Cardiac ventricle fibroblast (primary cell): ENCODE measurements around the gene RPL10. TPM values are rescaled to one million over a fixed set of nuclear protein-coding genes. Genes with fewer than 3 reads are reported as not detected.

Experiments used
- total RNA-seq: library from RNA; depleted of rRNA; stranded (reverse); fragments of >200 nt; gene quantifications from 2 replicates; pipeline ENCODE4 v1.2.3, GENCODE V29; 2015

The RPL10 gene
- 7,807 and 8,845 TPM in 2 replicates for total RNA-seq

DNA sequence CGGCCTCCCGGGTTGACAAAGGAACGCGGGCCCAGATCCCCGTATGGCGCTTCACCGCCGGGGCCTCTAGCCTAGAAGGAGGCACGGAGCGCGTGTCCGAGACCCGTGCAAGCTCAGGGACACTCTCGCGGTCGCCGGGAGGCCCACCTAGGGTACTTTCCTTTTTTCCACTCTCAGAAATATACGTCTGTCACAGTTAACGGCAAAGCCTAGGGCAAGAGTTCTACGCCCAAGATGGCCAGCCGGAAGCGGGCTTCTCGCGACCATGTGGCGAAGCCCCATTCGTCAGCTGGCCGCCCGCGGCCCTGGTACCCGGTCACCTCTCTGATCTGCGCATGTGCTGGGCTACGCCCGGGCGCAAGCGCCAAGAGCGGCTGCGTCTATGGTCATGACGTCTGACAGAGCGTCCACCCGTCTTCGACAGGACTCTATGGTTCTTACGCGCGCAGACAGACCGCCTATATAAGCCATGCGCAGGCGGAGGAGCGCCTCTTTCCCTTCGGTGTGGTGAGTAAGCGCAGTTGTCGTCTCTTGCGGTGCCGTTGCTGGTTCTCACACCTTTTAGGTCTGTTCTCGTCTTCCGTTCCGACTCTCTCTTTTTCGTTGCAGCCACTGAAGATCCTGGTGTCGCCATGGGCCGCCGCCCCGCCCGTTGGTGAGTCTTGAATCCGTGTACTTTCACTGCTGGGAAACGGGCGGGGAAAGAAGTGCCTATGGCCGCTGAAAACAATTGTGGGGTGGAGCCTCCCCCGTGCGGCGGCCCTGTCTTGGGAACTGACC, at the start of gene RPL10:
RPL10 (plus strand) TSS at position 490 of the 780 bp plus-strand sequence; CDS start at position 633, 143 bp downstream.

DNA sequence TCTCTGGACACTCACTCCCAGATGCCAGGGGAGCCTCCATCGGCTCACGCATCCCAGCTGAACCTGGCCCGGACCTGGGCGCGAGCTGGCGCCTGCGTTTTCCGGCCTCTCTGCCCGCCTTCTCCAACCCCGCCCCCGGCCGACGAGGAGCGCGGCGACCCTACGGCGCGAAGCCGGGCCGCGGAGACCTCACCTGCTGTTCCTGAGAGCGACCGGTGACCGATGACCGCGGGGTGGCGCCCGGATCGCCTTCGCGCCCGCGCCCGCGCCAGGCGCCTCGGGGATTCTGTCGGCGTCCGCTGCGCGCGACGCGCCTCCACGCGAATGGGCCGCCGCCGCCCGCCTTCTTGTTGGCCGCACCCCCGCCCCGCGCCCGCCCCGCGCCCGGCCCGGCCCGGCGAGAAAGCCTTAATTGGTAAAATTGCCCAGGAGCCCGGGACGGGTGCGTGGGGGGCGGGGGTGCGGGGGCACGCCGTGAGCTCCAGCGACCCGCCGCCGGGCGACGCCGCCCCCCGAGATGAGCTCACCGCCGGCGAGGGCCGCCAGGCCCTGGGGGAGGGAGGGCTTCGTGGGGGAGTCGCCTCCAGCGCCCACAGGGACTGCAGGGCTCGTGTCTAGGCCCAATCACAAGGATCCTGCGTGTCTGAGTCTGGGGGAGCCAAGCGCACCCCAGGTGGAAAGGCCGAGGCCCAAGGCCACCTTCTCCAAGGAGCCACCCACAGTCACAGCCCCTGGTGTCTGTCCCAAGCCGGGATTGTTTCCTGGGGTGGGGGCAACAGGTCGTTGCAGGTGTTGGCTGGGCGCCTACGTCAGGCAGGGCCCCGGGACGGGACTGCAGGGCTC, 23.6 kb upstream of the RPL10 start, which contains the start of gene FLNA:
FLNA (minus strand) TSS at position 322 of the 843 bp plus-strand sequence. CDS start 3,389 bp downstream, outside the sequence.

DNA sequence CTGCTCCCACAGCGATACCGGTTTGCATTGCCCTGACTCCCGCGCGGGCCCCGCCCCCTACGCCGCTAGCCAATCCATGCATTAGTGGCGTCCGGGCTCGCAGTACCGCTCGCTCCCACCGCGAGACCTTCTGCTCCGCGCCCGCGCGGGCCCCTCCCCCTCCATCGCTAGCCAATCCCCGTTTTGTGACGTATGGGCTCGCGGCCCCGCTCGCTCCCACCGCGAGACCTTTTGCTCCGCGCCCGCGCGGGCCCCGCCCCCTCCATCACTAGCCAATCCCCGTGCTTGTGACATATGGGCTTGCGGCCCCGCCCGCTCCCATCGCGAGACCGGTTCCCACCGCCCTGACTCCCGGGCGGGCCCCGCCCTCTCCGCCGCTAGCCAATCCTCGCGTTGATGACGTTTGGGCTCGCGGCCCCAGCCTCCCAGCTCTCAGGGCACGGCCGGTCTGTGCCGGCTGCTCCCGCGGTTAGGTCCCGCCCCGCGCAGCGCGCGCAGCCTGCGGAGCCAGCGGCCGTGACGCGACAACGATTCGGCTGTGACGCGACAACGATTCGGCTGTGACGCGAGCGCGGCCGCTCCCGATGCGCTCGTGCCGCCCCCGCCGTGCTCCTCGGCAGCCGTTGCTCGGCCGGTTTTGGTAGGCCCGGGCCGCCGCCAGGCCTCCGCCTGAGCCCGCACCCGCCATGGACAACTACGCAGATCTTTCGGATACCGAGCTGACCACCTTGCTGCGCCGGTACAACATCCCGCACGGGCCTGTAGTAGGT, 19.2 kb upstream of the RPL10 start, which contains the start of gene EMD:
EMD (plus strand) TSS at position 497 of the 770 bp plus-strand sequence; CDS start at position 687, 190 bp downstream.

DNA sequence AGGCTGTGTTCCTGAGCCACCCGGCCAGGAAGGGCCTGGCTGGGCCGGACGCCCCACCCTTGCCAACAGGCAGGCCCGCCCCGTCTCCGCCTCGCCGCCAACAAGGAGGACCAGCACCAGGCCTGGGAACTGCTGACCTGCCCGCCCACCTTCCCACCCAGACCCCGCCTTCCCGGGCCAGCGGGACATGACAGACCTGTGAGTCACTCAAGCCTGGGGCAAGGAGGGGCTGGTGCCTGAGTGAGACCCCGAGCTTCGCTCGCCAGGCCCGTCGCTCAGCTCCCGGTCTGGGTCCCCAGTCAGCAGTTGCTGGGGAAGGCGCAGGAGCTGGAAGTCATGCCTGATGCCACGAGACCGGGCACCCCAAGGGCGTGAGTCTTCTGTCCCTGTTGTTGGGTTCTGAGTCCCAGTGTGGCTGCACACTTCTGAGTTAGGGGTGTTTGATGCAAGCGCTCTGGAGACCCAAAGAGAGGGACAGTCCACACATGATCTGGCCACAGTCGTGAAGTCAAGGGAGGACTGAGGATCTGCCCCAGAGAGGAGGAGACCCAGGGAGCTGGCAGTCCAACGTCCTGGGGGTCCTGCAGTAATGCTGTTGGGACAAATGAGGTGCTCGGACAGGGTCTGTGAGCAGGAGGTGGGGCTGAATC, 11.2 kb downstream of the RPL10 start, which contains the start of gene DNASE1L1:
DNASE1L1 (minus strand) TSS at position 33 of the 650 bp plus-strand sequence. CDS start 3,686 bp downstream, outside the sequence.

DNA sequence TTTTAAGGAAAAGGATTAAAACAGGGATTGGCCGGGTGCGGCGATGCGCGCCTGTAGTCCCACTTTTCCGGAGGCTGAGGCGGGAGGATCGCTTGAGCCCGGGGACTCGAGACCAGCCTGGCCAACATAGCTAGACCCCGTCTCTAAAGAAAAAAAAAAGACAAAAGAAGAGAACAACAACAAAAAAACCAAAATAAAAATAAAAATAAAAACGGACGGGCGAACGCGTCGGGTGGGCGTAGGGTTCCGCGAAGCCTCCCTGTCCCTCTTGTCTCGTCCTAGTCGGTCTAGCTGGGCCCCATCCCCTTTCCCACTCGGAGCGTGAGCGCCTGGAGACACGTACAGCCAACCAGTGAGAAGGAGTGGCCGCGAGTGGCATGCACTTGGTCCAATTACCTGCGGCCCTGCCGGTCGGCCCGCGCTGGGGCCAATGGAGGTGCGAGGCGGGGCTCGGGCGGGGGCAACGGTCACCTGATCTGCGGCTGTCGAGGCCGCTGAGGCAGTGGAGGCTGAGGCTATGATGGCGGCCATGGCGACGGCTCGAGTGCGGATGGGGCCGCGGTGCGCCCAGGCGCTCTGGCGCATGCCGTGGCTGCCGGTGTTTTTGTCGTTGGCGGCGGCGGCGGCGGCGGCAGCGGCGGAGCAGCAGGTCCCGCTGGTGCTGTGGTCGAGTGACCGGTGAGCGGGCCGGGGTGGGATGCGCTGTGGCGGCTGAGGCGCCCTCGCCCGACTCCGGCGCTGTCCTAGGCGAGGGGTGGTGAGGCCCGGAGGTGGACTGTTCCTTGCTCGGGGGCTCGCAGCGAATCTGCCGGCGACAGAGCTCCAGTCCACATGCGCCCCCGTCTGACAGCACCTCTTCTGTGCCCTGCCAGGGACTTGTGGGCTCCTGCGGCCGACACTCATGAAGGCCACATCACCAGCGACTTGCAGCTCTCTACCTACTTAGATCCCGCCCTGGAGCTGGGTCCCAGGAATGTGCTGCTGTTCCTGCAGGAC, 30.3 kb downstream of the RPL10 start, which contains the start of gene ATP6AP1:
ATP6AP1 (plus strand) TSS at position 502 of the 996 bp plus-strand sequence; CDS start at position 518, 16 bp downstream.

DNA sequence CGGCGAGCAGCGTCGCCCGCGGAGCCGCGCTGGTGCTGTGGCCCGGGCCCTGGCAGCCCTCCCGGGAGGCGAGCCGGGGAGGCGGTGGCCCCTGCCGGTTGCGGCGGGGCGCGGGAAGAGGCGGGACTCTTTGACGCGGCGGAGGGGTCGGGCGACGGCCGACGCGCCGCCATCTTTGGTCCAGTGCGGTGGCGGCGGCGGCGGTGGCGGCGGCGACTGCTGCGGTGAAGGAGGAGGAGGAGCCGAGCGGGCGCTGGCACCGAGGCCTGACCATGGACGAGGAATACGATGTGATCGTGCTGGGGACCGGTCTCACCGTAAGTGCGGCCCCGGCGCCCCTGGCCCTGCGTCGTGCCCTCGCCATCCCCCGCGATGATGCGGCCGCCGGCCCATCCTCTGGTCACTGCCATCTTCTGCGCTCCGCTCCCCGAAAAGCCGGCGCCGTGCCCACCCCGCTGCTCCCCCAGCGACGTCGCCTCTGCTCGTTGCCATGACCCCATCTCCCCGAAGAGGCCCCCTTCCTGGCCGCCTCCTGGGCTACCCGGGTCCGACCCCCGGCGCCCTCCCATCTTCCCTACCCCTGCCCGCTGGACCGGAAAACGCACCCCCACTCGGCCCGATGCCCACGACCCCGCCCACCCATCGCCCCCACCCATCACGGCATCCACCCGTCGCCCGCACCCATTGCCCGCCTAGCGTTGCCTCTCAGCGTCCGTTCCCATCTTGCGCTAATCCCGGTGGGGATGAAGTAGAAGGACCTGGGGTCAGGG, 39.0 kb downstream of the RPL10 start, which contains the start of gene GDI1:
GDI1 (plus strand) TSS at position 172 of the 770 bp plus-strand sequence; CDS start at position 273, 101 bp downstream.

DNA sequence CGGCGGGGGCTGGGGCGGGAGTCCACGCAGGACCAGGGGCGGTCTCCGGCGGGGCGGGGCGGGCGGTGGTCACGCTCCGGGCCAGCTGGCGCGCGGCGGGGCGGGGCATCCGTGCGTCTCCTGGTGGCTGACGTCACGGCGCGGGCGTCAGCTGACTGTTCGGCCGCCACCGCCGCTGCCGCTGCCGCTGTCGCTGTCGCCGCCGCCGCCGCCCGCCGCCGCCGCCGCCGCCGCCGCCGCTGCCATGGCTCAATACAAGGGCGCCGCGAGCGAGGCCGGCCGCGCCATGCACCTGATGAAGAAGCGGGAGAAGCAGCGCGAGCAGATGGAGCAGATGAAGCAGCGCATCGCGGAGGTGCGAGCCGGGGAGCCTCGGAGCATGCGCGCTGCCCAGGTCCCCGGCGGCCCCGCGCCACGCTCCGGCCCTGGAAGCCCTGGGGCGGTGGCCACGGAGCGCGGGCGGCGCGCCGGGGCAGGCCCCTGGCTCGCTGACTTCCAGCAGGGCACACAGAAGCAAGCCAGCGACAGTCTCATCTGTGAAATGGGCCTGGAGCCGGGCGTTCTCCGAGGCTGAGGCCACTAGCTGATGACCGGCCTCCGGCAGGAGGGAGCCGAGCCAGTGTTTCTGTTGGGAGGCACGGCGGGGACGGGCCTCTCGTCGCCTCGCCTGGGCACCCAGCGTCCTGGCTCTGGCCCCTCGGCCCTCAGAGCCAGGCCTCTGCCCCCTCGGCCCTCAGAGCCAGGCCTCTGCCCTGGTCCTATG, 46.0 kb downstream of the RPL10 start, which contains the start of gene FAM50A:
FAM50A (plus strand) TSS at position 150 of the 763 bp plus-strand sequence; CDS start at position 245, 95 bp downstream.

Other genes starting within 250 kb of the RPL10 start
- gene OPN1MW, start 215.8 kb upstream of the RPL10 start, total RNA-seq = not detected in 2 replicates
- gene OPN1MW2, start 178.6 kb upstream of the RPL10 start, total RNA-seq = not detected in 2 replicates
- not detected in 2 replicates for gene OPN1MW3, start 140.8 kb upstream of the RPL10 start, total RNA-seq
- not detected in 2 replicates for gene TEX28, start 103.3 kb upstream of the RPL10 start, total RNA-seq
- gene TKTL1, start 102.6 kb upstream of the RPL10 start, total RNA-seq = not detected in 2 replicates
- 881 and 1,006 TPM in 2 replicates for gene FLNA, start 23.7 kb upstream of the RPL10 start, total RNA-seq
- 34.4 and 50.2 TPM in 2 replicates for gene EMD, start 19.1 kb upstream of the RPL10 start, total RNA-seq
- 26.5 and 27.6 TPM in 2 replicates for gene DNASE1L1, start 10.9 kb downstream of the RPL10 start, total RNA-seq
- gene TAFAZZIN, start 13.2 kb downstream of the RPL10 start, total RNA-seq = 12.3 and 16.3 TPM in 2 replicates
- gene ATP6AP1, start 30.3 kb downstream of the RPL10 start, total RNA-seq = 45.9 and 54.3 TPM in 2 replicates
- 59.0 and 65.1 TPM in 2 replicates for gene GDI1, start 38.8 kb downstream of the RPL10 start, total RNA-seq
- gene FAM50A, start 45.8 kb downstream of the RPL10 start, total RNA-seq = 42.4 and 49.1 TPM in 2 replicates
- gene PLXNA3, start 59.9 kb downstream of the RPL10 start, total RNA-seq = 13.2 and 20.2 TPM in 2 replicates
- gene LAGE3, start 80.9 kb downstream of the RPL10 start, total RNA-seq = 37.9 TPM in 2 replicates
- gene UBL4A, start 88.2 kb downstream of the RPL10 start, total RNA-seq = 20.4 and 25.5 TPM in 2 replicates
- 36.1 and 45.9 TPM in 2 replicates for gene SLC10A3, start 92.3 kb downstream of the RPL10 start, total RNA-seq
- gene FAM3A, start 117.9 kb downstream of the RPL10 start, total RNA-seq = 31.1 and 42.8 TPM in 2 replicates
- 298 and 337 TPM in 2 replicates for gene G6PD, start 148.5 kb downstream of the RPL10 start, total RNA-seq
- 12.6 and 16.6 TPM in 2 replicates for gene IKBKG, start 149.2 kb downstream of the RPL10 start, total RNA-seq
- gene CTAG1A, start 186.8 kb downstream of the RPL10 start, total RNA-seq = not detected in 2 replicates
- gene CTAG1B, start 220.9 kb downstream of the RPL10 start, total RNA-seq = not detected in 2 replicates